ENCODE measurements around the gene ZBTB38. TPM values are rescaled to one million over a fixed set of nuclear protein-coding genes. Genes with fewer than 3 reads are reported as not detected.
A peak's percentile ranks its signal among the peaks of the same experiment; 100 is the strongest.

The ZBTB38 gene
- total RNA-seq, 1 donor = 181 TPM

- no peak overlapping the region for H3K4me3 ChIP-seq (ENCODE audit: insufficient read depth, low read length)
- no peaks in the 10 kb centered on the region for H4K20me1 ChIP-seq (ENCODE audit: insufficient read depth, low read length)
- peaks cover 79% of the 10 kb centered on the region for H3K79me2 ChIP-seq (ENCODE audit: insufficient read depth, low read length)
- no peaks in the 10 kb centered on the region for H3K9me3 ChIP-seq (ENCODE audit: low read depth, low read length)
- TF ChIP-seq CTCF (IDR thresholded peaks at IDR 0.05; ENCODE audit: extremely low read depth, low read depth, low read length) = no peak
- no peak overlapping the region for H2AFZ ChIP-seq (ENCODE audit: low read length)
- peak overlapping the region; percentile 100 for H3K27ac ChIP-seq (ENCODE audit: low read depth, low read length)
- DNase-seq (ENCODE audit: insufficient read length, low spot score, missing footprints) = no peak
- H3K4me2 ChIP-seq (ENCODE audit: insufficient read depth, low read length) = peak overlapping the region; percentile 69
- peaks cover 78% of the 10 kb centered on the region for H3K36me3 ChIP-seq (ENCODE audit: insufficient read depth, low read length)
- peaks cover 84% of the 10 kb centered on the region for H3K4me1 ChIP-seq (ENCODE audit: insufficient read depth, low read length)
- no peaks in the 10 kb centered on the region for H3K27me3 ChIP-seq (ENCODE audit: insufficient read depth, low read length)
These were observed 42.5 kb downstream of the ZBTB38 start for GRCh38 chr3:141410846-141411245.

- DNase-seq (ENCODE audit: insufficient read length, low spot score, missing footprints) = no peak
- no peak overlapping the region for H3K4me3 ChIP-seq (ENCODE audit: insufficient read depth, low read length)
- H2AFZ ChIP-seq (ENCODE audit: low read length) = no peak overlapping the region
- peaks cover 78% of the 10 kb centered on the region for H3K36me3 ChIP-seq (ENCODE audit: insufficient read depth, low read length)
- peak overlapping the region; percentile 69 for H3K4me2 ChIP-seq (ENCODE audit: insufficient read depth, low read length)
- peak overlapping the region; percentile 100 for H3K27ac ChIP-seq (ENCODE audit: low read depth, low read length)
- H3K27me3 ChIP-seq (ENCODE audit: insufficient read depth, low read length) = no peaks in the 10 kb centered on the region
- H4K20me1 ChIP-seq (ENCODE audit: insufficient read depth, low read length) = no peaks in the 10 kb centered on the region
- TF ChIP-seq CTCF (IDR thresholded peaks at IDR 0.05; ENCODE audit: extremely low read depth, low read depth, low read length) = no peak
- H3K4me1 ChIP-seq (ENCODE audit: insufficient read depth, low read length) = peaks cover 80% of the 10 kb centered on the region
- H3K79me2 ChIP-seq (ENCODE audit: insufficient read depth, low read length) = peaks cover 79% of the 10 kb centered on the region
- H3K9me3 ChIP-seq (ENCODE audit: low read depth, low read length) = no peaks in the 10 kb centered on the region
These were observed 43.0 kb downstream of the ZBTB38 start for GRCh38 chr3:141411251-141411771.

- Histone ChIP-seq H3K4me2 (ENCODE audit: insufficient read depth, low read length) (peak overlapping the region; percentile 69), H3K4me3 (ENCODE audit: insufficient read depth, low read length) (peak overlapping the region; percentile 18), H3K27me3 (ENCODE audit: insufficient read depth, low read length) (no peaks in the 10 kb centered on the region), H2AFZ (ENCODE audit: low read length) (peak overlapping the region; percentile 13), H3K36me3 (ENCODE audit: insufficient read depth, low read length) (peaks cover 83% of the 10 kb centered on the region), H3K27ac (ENCODE audit: low read depth, low read length) (peak overlapping the region; percentile 100), H4K20me1 (ENCODE audit: insufficient read depth, low read length) (no peaks in the 10 kb centered on the region), H3K79me2 (ENCODE audit: insufficient read depth, low read length) (peaks cover 85% of the 10 kb centered on the region), H3K9me3 (ENCODE audit: low read depth, low read length) (no peaks in the 10 kb centered on the region), H3K4me1 (ENCODE audit: insufficient read depth, low read length) (peaks cover 71% of the 10 kb centered on the region)
- no peak for DNase-seq (ENCODE audit: insufficient read length, low spot score, missing footprints)
- TF ChIP-seq CTCF (IDR thresholded peaks at IDR 0.05; ENCODE audit: extremely low read depth, low read depth, low read length) = no peak
These were observed 44.0 kb downstream of the ZBTB38 start for GRCh38 chr3:141412087-141412935.

GRCh38 chr3:141412936-141413354 is 44.6 kb downstream of the ZBTB38 start:
- Histone ChIP-seq H3K4me1 (ENCODE audit: insufficient read depth, low read length) (peaks cover 65% of the 10 kb centered on the region), H3K4me2 (ENCODE audit: insufficient read depth, low read length) (peak overlapping the region; percentile 69), H2AFZ (ENCODE audit: low read length) (no peak overlapping the region), H3K9me3 (ENCODE audit: low read depth, low read length) (no peaks in the 10 kb centered on the region), H3K4me3 (ENCODE audit: insufficient read depth, low read length) (peak overlapping the region; percentile 18), H4K20me1 (ENCODE audit: insufficient read depth, low read length) (no peaks in the 10 kb centered on the region), H3K79me2 (ENCODE audit: insufficient read depth, low read length) (peaks cover 83% of the 10 kb centered on the region), H3K27me3 (ENCODE audit: insufficient read depth, low read length) (no peaks in the 10 kb centered on the region), H3K27ac (ENCODE audit: low read depth, low read length) (peak overlapping the region; percentile 100), H3K36me3 (ENCODE audit: insufficient read depth, low read length) (peaks cover 78% of the 10 kb centered on the region)
- no peak for TF ChIP-seq CTCF (IDR thresholded peaks at IDR 0.05; ENCODE audit: extremely low read depth, low read depth, low read length)
- DNase-seq (ENCODE audit: insufficient read length, low spot score, missing footprints) = no peak
